Stimulated activated CD8-positive, alpha-beta memory T cell treated with anti-CD3 and anti-CD28 coated beads, Interleukin-2, amount 100 ng/mL, for 1 hour (primary cell): ENCODE data around the gene BSCL2.
"Not testable (repeated sequence)": the region's sequence is repeated elsewhere in the genome, so short reads cannot be mapped to it uniquely, and the experiment has no call there.

ENCODE experiments used
- DNase-seq, 2 donors: peaks; one replicate each; pipeline ENCODE4 v3.0.0-alpha.2; 2020; ENCODE audit warnings: low read depth in 2 of 2

Gene BSCL2

DNA sequence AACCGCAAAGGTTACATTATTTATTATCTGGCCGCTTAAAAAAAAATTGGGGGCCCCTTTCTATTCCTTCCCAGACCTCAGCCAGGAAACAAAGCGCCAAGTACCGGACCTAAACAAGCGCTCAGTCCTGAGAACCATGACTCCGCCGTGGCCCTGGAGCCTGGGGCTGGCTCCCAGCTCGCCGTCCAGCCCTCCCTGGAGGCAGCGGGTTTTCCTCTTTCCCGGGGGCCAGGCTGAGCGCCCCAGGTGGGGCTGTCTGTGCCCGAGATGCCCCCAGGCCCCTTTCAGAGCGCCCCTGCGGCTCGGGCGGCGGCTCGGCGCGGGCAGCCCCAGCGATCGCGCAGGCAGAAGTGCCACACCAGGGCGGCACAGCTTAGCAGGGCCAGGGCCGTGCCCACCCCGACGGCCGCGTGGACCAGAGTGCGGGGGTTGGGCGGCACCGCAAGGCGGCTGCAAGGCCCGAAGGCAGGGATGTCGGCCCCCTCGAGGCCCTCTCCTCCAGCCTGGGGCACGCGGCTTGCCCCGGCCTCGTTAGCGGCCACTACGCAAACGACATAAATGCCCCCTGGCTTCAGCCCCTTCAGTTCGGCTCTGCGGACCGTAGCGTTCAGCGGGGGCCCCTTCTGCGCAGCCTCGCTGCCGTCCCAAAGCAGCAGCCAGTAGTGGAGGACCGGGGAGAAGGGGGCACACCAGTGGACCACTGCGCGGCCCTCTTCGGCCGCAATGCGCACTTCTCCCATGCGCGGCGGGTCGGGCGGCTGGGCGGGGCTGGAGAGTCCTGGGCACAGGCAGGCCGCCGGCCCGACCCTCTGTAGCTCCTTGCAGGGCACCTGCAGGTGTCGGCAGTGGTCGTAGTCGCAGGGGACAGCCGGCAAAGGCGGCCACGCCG, 19.5 kb downstream of the BSCL2 start:
- no peak for DNase-seq

DNA sequence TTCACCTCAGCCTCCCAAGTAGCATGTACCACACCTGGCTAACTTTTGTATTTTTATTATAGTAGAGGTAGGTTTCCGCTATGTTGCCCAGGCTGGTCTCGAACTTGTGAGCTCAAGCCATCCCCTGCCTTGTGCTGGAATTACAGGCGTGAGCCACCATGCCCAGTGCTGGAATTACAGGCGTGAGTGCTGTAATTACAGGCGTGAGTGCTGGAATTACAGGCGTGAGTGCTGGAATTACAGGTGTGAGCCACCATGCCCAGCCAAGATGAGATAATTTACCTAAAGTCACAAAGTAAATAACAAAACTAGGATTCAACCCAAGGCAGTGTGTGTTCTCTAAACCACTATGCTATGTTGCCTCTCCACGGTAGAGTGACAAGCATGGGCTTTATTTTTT, 24.7 kb downstream of the BSCL2 start:
- DNase-seq = no peak

DNA sequence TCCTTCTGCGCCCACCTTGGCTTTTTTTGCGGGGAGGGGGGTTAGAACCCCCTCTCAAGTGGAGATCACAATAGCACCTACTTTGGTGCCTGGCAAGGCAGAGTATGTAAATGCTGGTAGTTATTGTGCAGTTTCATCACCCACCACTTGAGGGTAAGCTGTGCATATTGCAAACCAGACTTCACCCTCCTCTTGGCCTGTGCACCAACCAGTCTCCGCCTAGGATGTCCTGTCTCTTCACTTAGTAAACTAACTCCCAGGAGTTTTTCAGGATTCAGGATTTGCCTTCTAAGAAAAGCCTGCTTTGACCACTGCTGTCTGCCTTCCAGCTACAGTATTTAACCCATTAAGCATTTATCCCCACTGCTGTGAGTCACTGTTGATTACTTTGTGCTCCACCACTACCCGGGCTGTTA, 26.4 kb downstream of the BSCL2 start:
- DNase-seq = no peak

DNA sequence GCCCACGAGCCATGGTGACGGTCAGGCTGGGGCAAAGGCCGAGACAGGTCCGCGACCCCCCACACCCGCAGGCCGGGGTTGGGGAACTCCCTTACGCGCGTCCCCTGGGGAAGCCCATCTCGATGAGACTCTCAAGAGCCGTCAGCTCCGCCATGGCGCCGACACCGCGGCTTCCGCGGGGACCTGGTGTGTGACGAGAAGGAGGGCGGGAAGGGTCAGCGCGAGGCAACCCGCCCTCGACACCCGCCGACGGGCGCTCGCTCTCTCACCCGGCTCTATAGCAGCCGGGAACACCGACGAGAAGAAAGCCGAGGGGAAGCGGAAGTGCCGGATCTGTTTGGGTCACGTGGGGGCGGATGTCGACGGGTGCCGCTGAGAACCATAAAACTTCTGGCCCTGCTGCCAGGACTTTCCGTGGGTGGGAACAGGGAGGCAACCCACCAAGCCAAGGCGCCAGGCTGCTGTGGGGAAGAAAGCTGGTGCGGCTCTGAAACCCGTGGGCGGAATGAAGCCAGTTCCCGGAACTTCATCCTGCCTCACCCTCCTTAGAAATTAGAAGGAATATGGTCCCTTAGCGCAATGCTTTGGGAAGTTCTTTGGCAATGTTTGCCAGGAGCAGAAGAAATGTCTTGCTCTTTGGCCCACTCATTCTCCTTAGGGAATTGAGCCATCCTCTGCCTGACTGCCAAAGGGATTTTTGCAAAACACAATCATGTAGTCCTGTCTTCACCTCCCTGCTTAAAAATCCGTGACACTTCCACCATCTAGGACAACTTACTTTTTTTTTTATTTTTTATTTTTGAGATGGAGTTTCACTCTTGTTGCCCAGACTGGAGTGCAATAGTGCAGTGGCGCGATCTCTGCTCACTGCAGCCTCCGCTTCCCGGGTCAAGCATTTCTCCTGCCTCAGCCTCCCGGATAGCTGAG, 28.2 kb downstream of the BSCL2 start, which contains the start of gene UBXN1:
UBXN1 (minus strand) TSS at position 304 of the 927 bp plus-strand sequence; CDS start at position 154, 150 bp downstream.
- peak; percentile 62 to 66 for DNase-seq

DNA sequence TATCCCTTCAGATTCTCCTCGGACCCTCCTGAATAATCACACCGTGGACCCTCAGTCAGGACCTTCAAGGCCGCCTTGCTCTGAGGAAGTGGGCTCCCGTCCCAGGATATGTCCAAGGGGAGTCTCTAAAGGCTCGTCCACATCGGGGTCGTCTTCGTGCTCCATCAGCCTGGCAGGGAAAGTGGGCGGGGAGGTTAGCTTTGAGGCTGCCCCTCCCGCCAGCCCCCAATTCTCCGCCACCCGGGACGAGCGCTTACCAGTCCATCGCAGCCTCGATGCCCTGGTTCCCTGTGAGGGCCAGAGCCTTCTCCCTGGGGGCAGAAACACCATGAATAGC, 28.8 kb downstream of the BSCL2 start:
- no peak for DNase-seq

DNA sequence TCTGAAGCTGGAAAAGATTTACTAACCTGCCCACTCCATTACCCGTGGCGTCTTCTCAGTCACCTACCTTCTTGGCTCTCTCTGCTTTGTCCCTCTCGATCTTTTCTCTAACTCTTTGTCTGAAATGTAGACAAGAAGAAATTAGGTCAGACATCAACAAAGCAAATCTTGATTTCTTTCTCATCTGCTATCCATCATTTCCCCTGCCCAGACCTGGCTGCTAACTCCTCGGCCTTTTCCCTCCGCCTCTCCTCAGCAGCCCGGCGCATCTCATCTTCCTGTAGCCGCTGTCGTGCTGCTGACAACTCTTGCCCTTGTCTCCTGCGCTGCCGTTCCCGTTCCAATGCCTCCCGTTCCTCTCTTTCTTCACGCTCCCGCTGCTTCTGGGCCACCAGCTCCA, 29.5 kb downstream of the BSCL2 start:
- no peak for DNase-seq

DNA sequence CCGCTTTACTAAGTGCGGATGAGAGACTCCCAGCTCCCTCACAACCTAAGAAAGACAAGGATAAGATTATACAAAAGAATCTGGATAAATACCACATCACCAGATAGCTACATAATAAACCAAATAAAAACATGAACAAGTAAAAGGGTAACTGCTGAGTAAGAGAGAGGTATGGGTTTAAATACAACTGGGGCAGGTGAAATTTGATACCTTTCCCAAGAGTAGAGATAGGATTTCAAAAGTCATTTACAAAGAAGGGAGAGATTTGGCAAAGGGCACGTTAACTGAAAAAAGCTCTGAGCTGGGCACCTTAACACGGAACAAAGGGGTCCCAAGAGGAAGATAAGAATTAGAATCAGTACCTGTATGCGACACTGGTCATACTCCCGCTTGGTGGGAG, 30.1 kb downstream of the BSCL2 start:
- no peak for DNase-seq

DNA sequence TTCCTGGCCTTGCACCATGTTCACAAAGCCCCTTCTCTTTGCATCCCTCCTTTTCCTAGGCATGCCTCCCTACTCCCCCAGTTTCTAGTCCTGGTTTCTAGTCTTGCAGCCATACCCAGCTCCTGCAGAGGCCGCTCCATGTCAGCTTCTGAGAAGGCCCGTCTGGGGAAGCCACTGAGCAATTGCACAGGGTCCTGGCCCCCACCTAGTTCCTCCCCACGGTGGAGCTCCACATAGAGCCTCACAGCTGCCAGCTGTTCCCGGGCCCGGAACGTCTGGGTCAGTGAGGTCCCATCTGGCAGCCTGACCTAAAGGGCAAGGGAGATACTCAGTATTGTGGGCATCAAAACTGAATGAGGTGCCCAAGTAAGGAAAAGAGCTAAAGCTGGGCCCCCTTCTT, 30.5 kb downstream of the BSCL2 start:
- no peak for DNase-seq

DNA sequence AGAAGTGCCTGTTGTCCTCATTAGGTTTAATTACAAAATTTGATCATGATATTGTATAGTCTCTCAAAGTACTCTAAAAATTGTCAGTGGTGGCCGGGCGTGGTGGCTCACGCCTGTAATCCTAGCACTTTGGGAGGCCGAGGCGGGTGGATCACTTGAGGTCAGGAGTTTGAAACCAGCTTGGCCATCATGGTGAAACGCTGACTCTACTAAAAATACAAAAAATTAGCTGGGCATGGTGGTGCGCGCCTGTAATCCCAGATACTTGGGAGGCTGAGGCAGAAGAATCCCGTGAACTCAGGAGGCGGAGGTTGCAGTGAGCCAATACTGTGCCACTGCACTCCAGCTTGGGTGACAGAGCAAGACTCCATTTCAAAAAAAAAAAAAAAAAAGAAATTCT, 31.8 kb downstream of the BSCL2 start:
- not testable (repeated sequence) for DNase-seq

DNA sequence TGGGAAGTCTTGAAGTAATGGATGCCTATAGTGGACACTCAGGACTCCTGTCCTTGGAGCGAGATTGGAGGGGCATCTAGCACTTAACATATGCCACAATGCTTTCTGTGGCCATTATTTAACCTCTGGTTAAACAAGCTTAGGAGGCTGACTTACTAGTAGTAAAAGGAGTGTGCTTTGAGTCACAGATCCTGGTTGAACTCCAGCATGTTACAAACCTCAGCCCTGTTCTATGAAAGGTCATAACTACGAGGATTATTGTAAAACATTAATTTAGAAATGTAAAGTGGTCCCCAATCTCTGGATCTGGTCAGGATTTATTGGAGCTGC, 34.1 kb downstream of the BSCL2 start:
- DNase-seq = no peak

DNA sequence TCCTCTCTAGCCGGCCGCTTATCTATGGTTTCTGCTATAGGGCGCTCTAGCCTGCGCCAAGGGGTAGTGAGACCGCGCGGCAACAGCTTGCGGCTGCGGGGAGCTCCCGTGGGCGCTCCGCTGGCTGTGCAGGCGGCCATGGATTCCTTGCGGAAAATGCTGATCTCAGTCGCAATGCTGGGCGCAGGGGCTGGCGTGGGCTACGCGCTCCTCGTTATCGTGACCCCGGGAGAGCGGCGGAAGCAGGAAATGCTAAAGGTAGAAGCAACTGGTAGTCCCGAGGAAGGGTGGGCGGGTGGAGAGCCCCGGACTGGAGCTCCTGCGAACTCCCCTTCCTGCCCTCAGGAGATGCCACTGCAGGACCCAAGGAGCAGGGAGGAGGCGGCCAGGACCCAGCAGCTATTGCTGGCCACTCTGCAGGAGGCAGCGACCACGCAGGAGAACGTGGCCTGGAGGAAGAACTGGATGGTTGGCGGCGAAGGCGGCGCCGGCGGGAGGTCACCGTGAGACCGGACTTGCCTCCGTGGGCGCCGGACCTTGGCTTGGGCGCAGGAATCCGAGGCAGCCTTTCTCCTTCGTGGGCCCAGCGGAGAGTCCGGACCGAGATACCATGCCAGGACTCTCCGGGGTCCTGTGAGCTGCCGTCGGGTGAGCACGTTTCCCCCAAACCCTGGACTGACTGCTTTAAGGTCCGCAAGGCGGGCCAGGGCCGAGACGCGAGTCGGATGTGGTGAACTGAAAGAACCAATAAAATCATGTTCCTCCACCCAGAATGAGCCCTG, 35.4 kb downstream of the BSCL2 start, which contains the start of the genes LBHD1 and UQCC3:
LBHD1 (minus strand) TSS at position 660 of the 782 bp plus-strand sequence. CDS start 2,236 bp downstream, outside the sequence.
UQCC3 (plus strand) TSS at position 66 of the 782 bp plus-strand sequence; CDS start at position 139, 73 bp downstream.
- DNase-seq = peak; percentile 48 to 58

DNA sequence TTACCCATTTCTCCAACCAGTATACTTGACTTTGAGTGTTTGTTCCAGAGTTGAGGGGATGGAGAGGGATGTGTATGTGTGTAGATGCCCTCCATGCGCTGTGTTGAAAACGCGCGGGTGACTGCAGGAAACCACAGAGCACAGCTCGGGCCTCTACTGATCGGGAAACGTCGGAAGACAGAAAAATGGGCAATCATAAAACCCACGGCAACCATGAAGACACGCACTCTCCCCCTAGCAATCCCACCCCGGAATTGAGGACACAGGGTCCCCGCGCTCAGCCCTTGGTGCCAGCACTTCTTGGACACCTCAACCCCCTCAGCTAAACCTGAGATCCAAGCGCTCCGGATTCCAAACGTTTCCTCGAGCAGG, 36.0 kb downstream of the BSCL2 start:
- no peak for DNase-seq

DNA sequence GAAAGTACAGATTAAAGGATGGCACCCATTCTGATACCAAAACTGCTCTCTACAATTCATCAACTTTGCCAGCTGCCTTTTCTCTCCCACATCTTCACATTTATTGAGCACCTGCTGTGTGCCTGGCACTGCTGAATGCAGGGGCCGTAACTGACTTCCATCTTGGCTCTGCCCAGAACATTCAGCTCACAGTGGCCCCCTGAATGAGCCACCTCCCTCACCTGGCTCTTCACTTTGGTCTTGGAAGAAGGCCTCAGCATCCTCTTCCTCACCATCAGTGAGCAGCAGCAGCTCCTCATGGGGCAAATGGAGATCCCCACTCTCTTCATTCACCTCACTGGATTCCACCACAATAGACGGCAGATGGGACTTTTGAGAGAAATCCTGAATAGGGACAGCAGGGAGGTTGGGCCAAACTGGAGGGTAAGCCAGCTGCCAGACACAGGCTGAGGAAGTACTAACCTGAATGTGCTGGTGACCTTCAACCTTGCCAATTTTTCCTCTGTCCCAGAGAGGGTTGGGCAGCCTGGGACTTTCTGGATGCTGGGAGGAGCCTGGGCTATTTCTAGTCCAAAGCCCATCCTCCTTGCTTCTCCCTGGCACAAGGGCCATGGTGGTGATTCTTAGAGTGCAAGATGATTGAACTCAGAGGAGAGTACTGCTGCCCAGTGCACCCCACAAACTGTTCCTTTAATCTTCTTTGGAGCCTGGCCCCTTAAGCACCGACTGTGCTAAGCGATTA, 37.6 kb downstream of the BSCL2 start:
- DNase-seq = no peak

DNA sequence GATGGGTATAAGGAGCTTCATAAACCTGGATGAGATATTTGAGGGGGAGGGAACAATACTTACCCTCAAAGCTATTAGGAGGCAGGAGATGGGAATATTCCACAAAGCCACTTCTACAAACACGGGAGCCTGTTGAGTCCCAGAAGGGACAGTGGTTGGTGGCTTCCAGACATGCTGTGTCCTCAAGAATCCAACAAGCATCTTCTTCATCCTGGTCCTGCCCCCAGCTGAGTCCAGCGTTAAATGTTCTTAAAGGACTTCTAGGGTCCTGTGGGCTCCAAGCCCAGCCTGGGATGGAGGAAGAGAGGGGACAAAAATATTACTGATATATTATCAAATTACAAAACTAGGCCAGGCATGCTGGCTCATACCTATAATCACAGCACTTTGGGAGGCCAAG, 39.8 kb downstream of the BSCL2 start:
- no peak for DNase-seq

DNA sequence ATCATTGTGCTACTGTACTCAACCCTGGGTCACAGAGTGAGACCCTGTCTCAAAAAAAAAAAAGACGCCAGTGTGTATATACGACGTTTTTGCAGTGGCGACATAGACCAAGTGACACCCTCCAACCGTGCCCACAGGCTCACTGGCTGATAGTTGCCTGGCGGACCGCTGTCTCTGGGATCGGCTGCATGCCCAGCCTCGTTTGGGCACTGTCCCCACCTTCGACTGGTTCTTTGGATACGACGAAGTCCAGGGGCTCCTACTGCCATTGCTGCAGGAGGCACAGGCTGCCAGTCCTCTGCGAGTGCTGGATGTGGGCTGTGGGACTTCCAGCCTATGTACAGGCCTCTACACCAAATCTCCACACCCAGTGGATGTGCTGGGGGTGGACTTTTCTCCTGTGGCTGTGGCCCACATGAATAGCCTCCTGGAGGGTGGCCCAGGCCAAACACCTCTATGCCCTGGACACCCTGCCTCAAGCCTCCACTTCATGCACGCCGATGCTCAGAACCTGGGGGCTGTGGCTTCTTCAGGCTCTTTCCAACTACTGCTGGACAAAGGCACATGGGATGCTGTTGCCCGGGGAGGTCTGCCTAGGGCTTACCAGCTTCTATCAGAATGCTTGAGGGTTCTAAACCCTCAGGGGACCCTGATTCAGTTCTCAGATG, 40.8 kb downstream of the BSCL2 start:
- no peak for DNase-seq

DNA sequence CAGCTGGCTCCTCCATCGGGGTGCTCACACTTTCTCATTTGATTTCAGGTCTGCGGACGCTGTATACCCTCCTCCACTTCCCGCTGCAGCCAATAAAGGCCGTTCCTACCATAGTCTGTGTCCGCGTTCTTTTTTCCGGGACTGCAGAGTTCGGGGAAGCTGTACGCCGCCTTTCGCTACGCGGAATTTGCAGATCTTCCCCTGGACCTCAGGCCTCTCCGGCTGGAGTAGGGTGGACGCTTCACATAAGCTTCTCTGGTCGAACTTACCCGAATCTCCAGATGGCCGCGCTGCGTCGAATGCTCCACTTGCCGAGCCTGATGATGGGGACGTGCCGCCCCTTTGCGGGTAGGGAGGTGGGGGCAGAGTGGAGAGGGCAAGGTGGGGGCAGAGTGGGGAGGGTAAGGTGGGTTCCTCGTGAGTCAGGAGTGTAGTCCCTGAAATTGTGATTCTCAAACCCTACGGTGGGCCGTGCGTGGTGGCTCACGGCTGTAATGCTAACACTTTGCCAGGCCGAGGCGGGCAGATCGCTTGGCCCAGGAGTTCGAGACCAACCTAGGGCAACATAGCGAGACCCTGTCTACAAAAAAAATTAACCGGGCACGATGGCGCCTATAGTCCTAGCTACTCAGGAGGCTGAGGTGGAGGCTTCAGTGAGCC, 41.5 kb downstream of the BSCL2 start:
- peak; percentile 32 to 40 for DNase-seq

DNA sequence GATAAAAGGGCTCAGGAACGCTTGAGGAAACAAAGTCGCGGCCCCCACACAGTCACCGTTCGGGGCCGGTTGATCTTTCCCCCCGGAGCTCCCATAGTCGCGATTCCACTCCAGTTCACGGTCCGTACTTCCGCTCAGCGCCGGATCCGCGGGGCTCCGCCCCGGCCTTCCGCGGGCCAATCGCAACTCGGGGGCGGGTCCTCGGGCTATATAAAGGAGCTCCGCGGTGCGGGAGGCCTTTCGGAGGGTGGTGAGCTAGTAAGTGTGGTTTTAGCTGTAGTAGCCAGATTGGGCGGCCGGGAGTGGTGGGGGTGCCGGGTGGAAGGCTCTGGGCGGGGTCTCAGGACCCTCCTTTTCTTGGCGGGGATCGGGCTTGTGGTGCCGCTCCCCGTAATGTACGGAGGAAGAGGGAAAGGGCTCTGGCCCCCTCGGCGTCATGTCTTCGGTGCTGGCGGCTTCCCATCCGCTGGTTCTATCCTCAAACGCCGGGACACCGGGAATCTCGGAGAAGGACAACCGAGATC, 42.1 kb downstream of the BSCL2 start, which contains the start of the genes C11orf98 and CSKMT:
C11orf98 (minus strand) TSS at position 136 of the 524 bp plus-strand sequence; CDS start at position 95, 41 bp downstream.
CSKMT (plus strand) TSS at position 238 of the 524 bp plus-strand sequence. CDS start 568 bp downstream, outside the sequence.
- peak; percentile 94 to 95 for DNase-seq

DNA sequence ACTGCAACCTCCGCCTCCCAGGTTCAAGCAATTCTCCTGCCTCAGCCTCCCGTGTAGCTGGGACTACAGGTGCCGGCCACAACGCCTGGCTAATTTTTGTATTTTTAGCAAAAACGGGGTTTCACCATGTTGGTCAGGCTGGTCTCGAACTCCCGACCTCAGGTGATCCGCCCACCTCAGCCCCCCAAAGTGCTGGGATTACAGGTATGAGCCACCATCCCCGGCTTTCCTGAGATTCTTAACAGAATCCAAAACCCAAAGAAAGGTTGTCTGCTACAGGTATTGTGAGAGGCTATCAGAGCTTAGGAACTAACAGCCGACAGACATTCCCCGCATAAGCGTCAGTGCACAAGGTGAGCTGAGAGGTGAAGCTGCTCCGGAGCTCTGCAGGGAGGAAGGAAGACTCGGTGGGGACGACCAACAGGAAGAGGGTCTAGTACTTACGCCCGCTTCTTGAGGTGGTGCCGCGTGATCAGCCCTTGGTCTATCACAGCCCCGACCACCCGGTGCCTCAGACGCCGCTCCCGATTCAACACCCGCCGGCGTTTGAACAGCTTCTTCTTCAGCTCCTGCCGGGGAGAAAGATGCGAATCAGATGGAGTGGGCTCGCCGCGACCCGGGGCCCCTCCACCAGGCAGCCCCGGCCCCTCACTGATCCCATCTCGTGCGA, 42.7 kb downstream of the BSCL2 start:
- no peak for DNase-seq
